Uterus (tissue), 2 donors: ENCODE measurements around the gene EXOC6.

ENCODE experiments used
- POLR2A ChIP-seq, 2 donors: fragments of 450-650 bp; IDR thresholded peaks; one replicate each; pipeline ENCODE4 v1.6.1; 2016; ENCODE audit warnings: antibody characterized with exemption in 2 of 2, mild to moderate bottlenecking in 1 of 2, moderate library complexity in 1 of 2
- TF ChIP-seq, protein P1 (sequence below), 4 experiments: fragments of 200-600 bp in 2 of 4; fragments of 450-650 bp in 2 of 4; sonication (generic) in 2 of 4; IDR thresholded peaks; one replicate each; pipeline ENCODE4 v1.5.1; 2016 to 2019; ENCODE audit warnings: antibody characterized with exemption in 4 of 4, mild to moderate bottlenecking in 2 of 4, moderate library complexity in 1 of 4

DNA sequence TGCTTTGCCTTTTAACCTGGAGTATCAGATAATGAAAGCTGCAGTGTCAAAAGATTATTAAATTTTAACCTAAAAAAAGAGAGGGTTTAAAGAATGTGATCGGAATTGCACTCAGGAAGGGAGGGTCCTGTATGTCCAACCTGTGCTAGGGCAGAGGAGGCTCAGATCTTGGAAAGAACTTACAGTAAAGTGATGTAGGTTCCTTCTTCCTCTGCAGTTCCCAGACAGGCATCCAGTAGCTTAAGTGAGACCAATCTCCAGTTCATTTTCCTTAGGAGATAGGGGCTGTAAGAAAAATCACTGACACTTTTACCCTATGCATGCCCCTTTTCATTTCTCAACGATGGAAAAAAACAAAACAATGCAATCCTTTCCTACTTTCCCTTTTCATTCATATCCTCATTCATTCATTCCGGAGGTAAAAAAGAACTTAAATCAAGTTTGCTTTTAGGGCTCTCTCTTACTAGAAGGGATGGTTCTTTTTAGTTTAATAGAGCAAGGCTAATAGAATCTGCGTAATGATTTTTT lies 28.3 kb downstream of the EXOC6 start:
- TF ChIP-seq, protein P1, sequence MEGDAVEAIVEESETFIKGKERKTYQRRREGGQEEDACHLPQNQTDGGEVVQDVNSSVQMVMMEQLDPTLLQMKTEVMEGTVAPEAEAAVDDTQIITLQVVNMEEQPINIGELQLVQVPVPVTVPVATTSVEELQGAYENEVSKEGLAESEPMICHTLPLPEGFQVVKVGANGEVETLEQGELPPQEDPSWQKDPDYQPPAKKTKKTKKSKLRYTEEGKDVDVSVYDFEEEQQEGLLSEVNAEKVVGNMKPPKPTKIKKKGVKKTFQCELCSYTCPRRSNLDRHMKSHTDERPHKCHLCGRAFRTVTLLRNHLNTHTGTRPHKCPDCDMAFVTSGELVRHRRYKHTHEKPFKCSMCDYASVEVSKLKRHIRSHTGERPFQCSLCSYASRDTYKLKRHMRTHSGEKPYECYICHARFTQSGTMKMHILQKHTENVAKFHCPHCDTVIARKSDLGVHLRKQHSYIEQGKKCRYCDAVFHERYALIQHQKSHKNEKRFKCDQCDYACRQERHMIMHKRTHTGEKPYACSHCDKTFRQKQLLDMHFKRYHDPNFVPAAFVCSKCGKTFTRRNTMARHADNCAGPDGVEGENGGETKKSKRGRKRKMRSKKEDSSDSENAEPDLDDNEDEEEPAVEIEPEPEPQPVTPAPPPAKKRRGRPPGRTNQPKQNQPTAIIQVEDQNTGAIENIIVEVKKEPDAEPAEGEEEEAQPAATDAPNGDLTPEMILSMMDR (IDR thresholded peaks at IDR 0.05): no peak
- no peak for TF ChIP-seq POLR2A (IDR thresholded peaks at IDR 0.05)
